ENCODE results near the gene SPATA22.
"Not testable (repeated sequence)": the region's sequence is repeated elsewhere in the genome, so short reads cannot be mapped to it uniquely, and the experiment has no call there.

The SPATA22 gene

GRCh38 chr17:3472137-3472536 is 518 bp upstream of the SPATA22 start:
- DNase-seq (ENCODE audit: low read depth in 2 of 2) = no peak

GRCh38 chr17:3469529-3469928 is 2.1 kb downstream of the SPATA22 start:
- no peak for DNase-seq (ENCODE audit: low read depth in 2 of 2)

GRCh38 chr17:3466355-3466754 is 5.3 kb downstream of the SPATA22 start:
- DNase-seq (ENCODE audit: low read depth in 2 of 2) = not testable (repeated sequence)

- DNase-seq (ENCODE audit: low read depth in 2 of 2) = no peak
These were observed 23.5 kb downstream of the SPATA22 start for GRCh38 chr17:3448059-3448665.

GRCh38 chr17:3447625-3448024 is 24.0 kb downstream of the SPATA22 start:
- no peak for DNase-seq (ENCODE audit: low read depth in 2 of 2)

- DNase-seq (ENCODE audit: low read depth in 2 of 2) = no peak
These were observed 31.2 kb downstream of the SPATA22 start for GRCh38 chr17:3440451-3440850.

- no peak for DNase-seq (ENCODE audit: low read depth in 2 of 2)
These were observed 33.3 kb downstream of the SPATA22 start for GRCh38 chr17:3438368-3438767.

GRCh38 chr17:3433741-3434140 is 37.9 kb downstream of the SPATA22 start, which contains the start of gene OR1E2:
Gene OR1E2, minus strand, starts transcription at chr17:3433841. Its CDS starts 0 bp downstream, at chr17:3433841.
- DNase-seq (ENCODE audit: low read depth in 2 of 2) = no peak

- peak; percentile 1 to 12 for DNase-seq (ENCODE audit: low read depth in 2 of 2)
These were observed 38.4 kb downstream of the SPATA22 start for GRCh38 chr17:3433215-3433614.

GRCh38 chr17:3418222-3418621 is 53.4 kb downstream of the SPATA22 start:
- no peak for DNase-seq (ENCODE audit: low read depth in 2 of 2)

- DNase-seq (ENCODE audit: low read depth in 2 of 2) = no peak
These were observed 56.0 kb downstream of the SPATA22 start for GRCh38 chr17:3415610-3416009.

GRCh38 chr17:3412216-3412615 is 59.4 kb downstream of the SPATA22 start:
- not testable (repeated sequence) for DNase-seq (ENCODE audit: low read depth in 2 of 2)

GRCh38 chr17:3411070-3411469 is 60.5 kb downstream of the SPATA22 start, which contains the start of gene OR3A3:
Gene OR3A3, plus strand, starts transcription at chr17:3411370.
- no peak for DNase-seq (ENCODE audit: low read depth in 2 of 2)

- DNase-seq (ENCODE audit: low read depth in 2 of 2) = not testable (repeated sequence)
These were observed 67.8 kb downstream of the SPATA22 start for GRCh38 chr17:3403856-3404255.

GRCh38 chr17:3401786-3402185 is 69.8 kb downstream of the SPATA22 start:
- no peak for DNase-seq (ENCODE audit: low read depth in 2 of 2)

- DNase-seq (ENCODE audit: low read depth in 2 of 2) = no peak
These were observed 71.6 kb downstream of the SPATA22 start for GRCh38 chr17:3400055-3400454.

GRCh38 chr17:3398310-3398709 is 73.3 kb downstream of the SPATA22 start, which contains the start of gene OR1E1:
Gene OR1E1, minus strand, starts transcription at chr17:3398410. Its CDS starts 0 bp downstream, at chr17:3398410.
- DNase-seq (ENCODE audit: low read depth in 2 of 2) = no peak

- DNase-seq (ENCODE audit: low read depth in 2 of 2) = not testable (repeated sequence)
These were observed 73.8 kb downstream of the SPATA22 start for GRCh38 chr17:3397801-3398200.
